ENCODE data around the gene SMURF2.

GRCh38 chr17:64527914-64528313, 134.2 kb downstream of the SMURF2 start:
- TF ChIP-seq CTCF (conservative IDR thresholded peaks at IDR 0.05; ENCODE audit: low read depth, low read length) (no peak), EZH2 (IDR thresholded peaks at IDR 0.05; ENCODE audit: low read length, unreplicated experiment) (no peak)
